ENCODE results near the gene TRPM4. TPM values are rescaled to one million over a fixed set of nuclear protein-coding genes. Genes with fewer than 3 reads are reported as not detected.
"Not testable (repeated sequence)": the region's sequence is repeated elsewhere in the genome, so short reads cannot be mapped to it uniquely, and the experiment has no call there.

The TRPM4 gene
- total RNA-seq, 1 donor from 2014 or later, result 51.6 TPM

DNA sequence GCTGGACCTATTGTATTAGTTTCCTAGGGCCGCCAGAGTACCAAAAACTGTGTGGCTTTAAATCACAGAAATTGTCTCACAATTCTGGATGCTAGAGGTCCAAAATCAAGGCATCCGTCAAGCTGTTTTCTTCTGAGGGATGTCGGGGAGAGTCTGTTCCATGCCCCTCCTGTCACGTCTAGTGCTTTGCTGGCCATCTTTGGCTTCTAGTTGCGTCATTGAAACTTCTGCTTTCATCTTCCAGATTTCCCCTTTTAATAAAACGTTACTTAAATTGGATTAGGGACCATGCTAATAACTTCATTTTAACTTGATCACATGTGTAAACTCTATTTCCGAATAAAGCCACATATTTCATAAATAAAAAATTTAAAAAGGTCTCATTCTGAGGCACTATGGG, 47.5 kb downstream of the TRPM4 start:
- ATAC-seq (no peak), DNase-seq (no peak)
- no peaks in the 10 kb centered on the region for H3K27me3 ChIP-seq (ENCODE audit: low read depth)
- intact Hi-C loops (cut with DNase I), result loop anchor here (5.0 kb wide), 1 partner anchor 108 kb away; no protein-coding TSS in a partner anchor
- H3K36me3 ChIP-seq, result peaks cover 70% of the 10 kb centered on the region
- no peaks in the 10 kb centered on the region for H3K9me3 ChIP-seq
- no peak overlapping the region for H3K4me3 ChIP-seq
- H3K4me1 ChIP-seq, result no peaks in the 10 kb centered on the region
- H3K27ac ChIP-seq, result no peak overlapping the region
- TF ChIP-seq, protein P1, sequence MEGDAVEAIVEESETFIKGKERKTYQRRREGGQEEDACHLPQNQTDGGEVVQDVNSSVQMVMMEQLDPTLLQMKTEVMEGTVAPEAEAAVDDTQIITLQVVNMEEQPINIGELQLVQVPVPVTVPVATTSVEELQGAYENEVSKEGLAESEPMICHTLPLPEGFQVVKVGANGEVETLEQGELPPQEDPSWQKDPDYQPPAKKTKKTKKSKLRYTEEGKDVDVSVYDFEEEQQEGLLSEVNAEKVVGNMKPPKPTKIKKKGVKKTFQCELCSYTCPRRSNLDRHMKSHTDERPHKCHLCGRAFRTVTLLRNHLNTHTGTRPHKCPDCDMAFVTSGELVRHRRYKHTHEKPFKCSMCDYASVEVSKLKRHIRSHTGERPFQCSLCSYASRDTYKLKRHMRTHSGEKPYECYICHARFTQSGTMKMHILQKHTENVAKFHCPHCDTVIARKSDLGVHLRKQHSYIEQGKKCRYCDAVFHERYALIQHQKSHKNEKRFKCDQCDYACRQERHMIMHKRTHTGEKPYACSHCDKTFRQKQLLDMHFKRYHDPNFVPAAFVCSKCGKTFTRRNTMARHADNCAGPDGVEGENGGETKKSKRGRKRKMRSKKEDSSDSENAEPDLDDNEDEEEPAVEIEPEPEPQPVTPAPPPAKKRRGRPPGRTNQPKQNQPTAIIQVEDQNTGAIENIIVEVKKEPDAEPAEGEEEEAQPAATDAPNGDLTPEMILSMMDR (IDR thresholded peaks at IDR 0.05), result no peak

DNA sequence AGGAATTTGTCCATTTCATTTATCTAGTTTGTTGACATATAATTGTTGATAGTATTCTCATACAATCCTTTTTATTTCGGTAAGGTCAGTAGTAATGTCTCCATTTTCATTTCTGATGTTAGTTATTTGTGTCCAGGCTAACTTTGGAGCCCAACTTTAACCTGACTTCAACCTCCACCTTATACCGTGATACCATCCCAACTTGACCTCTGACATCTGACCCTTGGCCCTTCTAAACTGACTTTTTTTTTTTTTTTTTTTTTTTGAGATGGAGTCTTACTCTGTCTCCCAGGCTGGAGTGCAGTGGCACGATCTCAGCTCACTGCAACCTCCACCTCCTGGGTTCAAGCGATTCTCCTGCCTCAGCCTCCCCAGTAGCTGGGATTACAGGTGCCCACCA, 51.9 kb downstream of the TRPM4 start:
- H3K4me3 ChIP-seq; H3K9me3 ChIP-seq; H3K27ac ChIP-seq; ATAC-seq; H3K4me1 ChIP-seq; H3K27me3 ChIP-seq (ENCODE audit: low read depth); DNase-seq: not testable (repeated sequence)
- peaks cover 43% of the 10 kb centered on the region for H3K36me3 ChIP-seq
- intact Hi-C loops (cut with DNase I), result loop anchor here (5.0 kb wide), 1 partner anchor 112 kb away; no protein-coding TSS in a partner anchor

DNA sequence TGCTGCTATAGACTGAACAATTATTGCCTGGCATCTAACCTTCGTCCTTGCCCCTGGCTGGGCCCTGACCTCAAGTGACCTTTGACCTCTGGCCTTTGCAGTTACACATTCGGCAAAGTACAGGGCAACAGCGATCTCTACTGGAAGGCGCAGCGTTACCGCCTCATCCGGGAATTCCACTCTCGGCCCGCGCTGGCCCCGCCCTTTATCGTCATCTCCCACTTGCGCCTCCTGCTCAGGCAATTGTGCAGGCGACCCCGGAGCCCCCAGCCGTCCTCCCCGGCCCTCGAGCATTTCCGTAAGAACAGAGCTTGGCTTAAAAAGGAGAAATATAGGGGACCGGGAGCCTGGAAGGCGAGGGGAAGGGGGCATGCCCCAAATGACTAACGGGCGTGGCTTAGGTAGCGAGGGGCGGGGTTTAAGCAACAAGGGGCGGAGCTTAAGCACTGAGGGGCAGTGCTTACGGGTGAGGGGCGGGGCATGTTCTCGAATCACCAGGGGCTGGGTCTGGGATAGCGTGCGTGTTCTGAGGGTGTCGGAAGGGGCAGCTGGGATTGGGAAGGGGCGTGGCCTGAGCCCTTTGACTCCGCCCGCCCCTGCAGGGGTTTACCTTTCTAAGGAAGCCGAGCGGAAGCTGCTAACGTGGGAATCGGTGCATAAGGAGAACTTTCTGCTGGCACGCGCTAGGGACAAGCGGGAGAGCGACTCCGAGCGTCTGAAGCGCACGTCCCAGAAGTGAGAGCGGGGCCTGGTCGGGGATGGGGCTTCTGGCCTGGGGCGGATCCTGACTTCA, 52.7 kb downstream of the TRPM4 start:
- peaks cover 4% of the 10 kb centered on the region for H3K4me1 ChIP-seq
- H3K36me3 ChIP-seq, result peaks cover 34% of the 10 kb centered on the region
- ATAC-seq (peak; percentile 46 to 68), DNase-seq (peak; percentile 60)
- H3K27me3 ChIP-seq (ENCODE audit: low read depth), result no peaks in the 10 kb centered on the region
- no peaks in the 10 kb centered on the region for H3K9me3 ChIP-seq
- H3K27ac ChIP-seq, result no peak overlapping the region
- intact Hi-C loops (cut with DNase I), result no loop called here
- TF ChIP-seq, protein P1 (IDR thresholded peaks at IDR 0.05), result no peak
- H3K4me3 ChIP-seq, result no peak overlapping the region

DNA sequence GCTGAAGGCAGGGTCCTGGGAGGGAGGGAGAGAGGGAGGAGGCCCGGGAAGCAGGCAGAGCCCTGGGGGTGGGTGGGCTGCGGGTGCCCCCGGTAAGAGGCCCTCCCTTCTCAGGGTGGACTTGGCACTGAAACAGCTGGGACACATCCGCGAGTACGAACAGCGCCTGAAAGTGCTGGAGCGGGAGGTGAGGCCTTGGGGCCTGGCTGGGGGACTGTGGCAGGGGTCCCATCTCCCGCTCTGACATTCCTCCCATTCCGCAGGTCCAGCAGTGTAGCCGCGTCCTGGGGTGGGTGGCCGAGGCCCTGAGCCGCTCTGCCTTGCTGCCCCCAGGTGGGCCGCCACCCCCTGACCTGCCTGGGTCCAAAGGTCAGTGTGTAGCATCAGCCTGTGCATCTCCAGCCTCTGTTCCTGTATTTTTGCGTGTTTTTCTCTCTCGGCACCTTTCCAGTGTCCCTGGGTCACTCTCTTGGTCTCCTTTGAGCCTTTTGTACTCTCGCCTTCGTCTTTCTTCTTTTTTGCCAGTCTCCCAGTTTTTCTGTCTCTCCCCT, 53.4 kb downstream of the TRPM4 start:
- peaks cover 4% of the 10 kb centered on the region for H3K4me1 ChIP-seq
- TF ChIP-seq, protein P1 (IDR thresholded peaks at IDR 0.05), result no peak
- ATAC-seq (peak; percentile 16 to 21), DNase-seq (peak; percentile 48)
- no peak overlapping the region for H3K4me3 ChIP-seq
- H3K27me3 ChIP-seq (ENCODE audit: low read depth), result no peaks in the 10 kb centered on the region
- H3K36me3 ChIP-seq, result peaks cover 28% of the 10 kb centered on the region
- intact Hi-C loops (cut with DNase I), result no loop called here
- no peaks in the 10 kb centered on the region for H3K9me3 ChIP-seq
- H3K27ac ChIP-seq, result no peak overlapping the region

DNA sequence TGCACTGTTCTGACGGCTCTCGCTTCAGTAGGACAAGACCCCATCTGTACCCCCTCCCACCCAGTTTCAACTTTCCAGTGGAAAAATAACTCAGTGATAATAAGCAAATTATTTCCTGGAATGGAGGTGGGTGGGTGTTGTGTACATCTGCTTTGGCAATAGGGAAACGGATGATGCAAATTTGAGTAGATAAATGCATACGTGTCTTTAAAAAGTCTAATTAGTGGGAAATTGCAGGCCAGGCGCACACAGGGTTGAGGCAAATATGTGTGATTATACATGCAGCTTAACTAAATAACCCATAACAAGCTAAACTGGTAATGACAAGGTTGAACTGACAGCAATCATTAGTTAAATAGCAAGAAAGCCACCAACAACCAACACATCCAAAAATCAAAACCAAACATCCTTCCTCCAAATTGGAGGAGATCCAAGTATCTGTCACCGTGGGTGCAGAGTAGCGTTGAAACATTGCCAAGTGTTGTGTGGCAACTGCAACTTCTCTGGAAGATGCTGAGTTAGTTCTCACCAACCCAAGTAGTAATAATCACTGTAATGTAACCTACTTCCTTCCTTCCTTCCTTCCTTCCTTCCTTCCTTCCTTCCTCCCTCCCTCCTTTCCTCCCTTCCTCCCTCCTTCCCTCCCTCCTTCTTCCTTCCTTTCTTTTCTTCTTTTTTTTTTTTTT, 54.6 kb downstream of the TRPM4 start:
- ATAC-seq (no peak), DNase-seq (no peak)
- Histone ChIP-seq H3K27ac (no peak overlapping the region), H3K9me3 (no peaks in the 10 kb centered on the region), H3K4me1 (peaks cover 4% of the 10 kb centered on the region), H3K27me3 (ENCODE audit: low read depth) (no peaks in the 10 kb centered on the region), H3K4me3 (no peak overlapping the region), H3K36me3 (peaks cover 19% of the 10 kb centered on the region)
- TF ChIP-seq, protein P1 (IDR thresholded peaks at IDR 0.05), result no peak
- intact Hi-C loops (cut with DNase I), result no loop called here
